D721Med (cell line): Measurements from ENCODE around the gene SYNGAP1.

ENCODE experiments used
- DNase-seq: peaks from one replicate; pipeline ENCODE4 v3.0.0; 2011; ENCODE audit warnings: low spot score; ENCODE audit not compliant: insufficient read length
- FAIRE-seq: peaks from 2 replicates; lab custom pipeline; 2011; peaks lifted over from hg19 to GRCh38; lab: Jason Lieb, UNC
- CTCF ChIP-seq: IDR thresholded peaks from 2 replicates; pipeline ENCODE4 v1.5.1; 2012; ENCODE audit warnings: mild to moderate bottlenecking, control low read depth; ENCODE audit not compliant: insufficient read depth; ENCODE audit errors: missing control alignments

SYNGAP1 gene

GRCh38 chr6:33426590-33427511, 7.0 kb downstream of the SYNGAP1 start:
- no peak for TF ChIP-seq CTCF
- DNase-seq: no peak
- no peak for FAIRE-seq

- no peak for TF ChIP-seq CTCF
- peak; percentile 66 for DNase-seq
These were observed 7.8 kb downstream of the SYNGAP1 start for GRCh38 chr6:33427585-33428223.

GRCh38 chr6:33428224-33428965, 8.5 kb downstream of the SYNGAP1 start:
- FAIRE-seq (no peak), DNase-seq (no peak)
- TF ChIP-seq CTCF: no peak

More at GRCh38 chr6:33427585-33428223, 7.8 kb downstream of the SYNGAP1 start:
- FAIRE-seq: no peak

- FAIRE-seq (no peak), DNase-seq (no peak)
- TF ChIP-seq CTCF: no peak
These were observed 9.3 kb downstream of the SYNGAP1 start for GRCh38 chr6:33428966-33429749.

- TF ChIP-seq CTCF: no peak
- FAIRE-seq (no peak), DNase-seq (no peak)
These were observed 9.8 kb downstream of the SYNGAP1 start for GRCh38 chr6:33429750-33430052.

GRCh38 chr6:33430334-33430733, 10.5 kb downstream of the SYNGAP1 start:
- no peak for TF ChIP-seq CTCF
- FAIRE-seq (no peak), DNase-seq (no peak)
